ENCODE data around the gene ADCYAP1. TPM values are rescaled to one million over a fixed set of nuclear protein-coding genes. Genes with fewer than 3 reads are reported as not detected.

ADCYAP1 gene
- total and polyA plus RNA-seq, 2 experiments from 2014 or later, result not detected

GRCh38 chr18:939166-939565 is 34.5 kb downstream of the ADCYAP1 start:
- H2AFZ ChIP-seq, result no peak overlapping the region
- H3K27me3 ChIP-seq (replicated peaks; ENCODE audit: insufficient read depth), result peaks cover 10% of the 10 kb centered on the region; the same call in 1 of the 2 replicates
- H3K79me2 ChIP-seq (ENCODE audit: insufficient read depth), result no peaks in the 10 kb centered on the region
- H3K36me3 ChIP-seq (ENCODE audit: low read depth), result no peaks in the 10 kb centered on the region
- TF ChIP-seq EZH2 (IDR thresholded peaks at IDR 0.05; ENCODE audit: insufficient read depth, poor library complexity, severe bottlenecking), result no peak
- TF ChIP-seq EZH2phosphoT487 (IDR thresholded peaks at IDR 0.05; ENCODE audit: insufficient read depth, low read depth), result no peak
- DNase-seq, result no peak
- in situ Hi-C loops (cut with MboI), result no loop called here
- 23 to 25% methylated on average over 4 of the region's 4 CpGs for WGBS, 2 experiments (ENCODE audit: low coverage in 1 of 2, low lambda C conversion rate in 2 of 2, missing lambda C conversion rate in 2 of 2)
- H3K27ac ChIP-seq, result no peak overlapping the region
- no peaks in the 10 kb centered on the region for H4K20me1 ChIP-seq (ENCODE audit: insufficient read depth)
- H3K9me2 ChIP-seq (ENCODE audit: insufficient read depth), result no peaks in the 10 kb centered on the region
- no peak overlapping the region for H3K4me2 ChIP-seq (ENCODE audit: unreplicated experiment)
- no peak overlapping the region for H3K4me3 ChIP-seq
- H3K9me3 ChIP-seq (ENCODE audit: low read depth), result no peaks in the 10 kb centered on the region
- H3K9ac ChIP-seq, result no peak overlapping the region
- no peaks in the 10 kb centered on the region for H3K4me1 ChIP-seq (ENCODE audit: insufficient read depth)
- H3F3A ChIP-seq (ENCODE audit: insufficient read depth), result no peaks in the 10 kb centered on the region

DNA sequence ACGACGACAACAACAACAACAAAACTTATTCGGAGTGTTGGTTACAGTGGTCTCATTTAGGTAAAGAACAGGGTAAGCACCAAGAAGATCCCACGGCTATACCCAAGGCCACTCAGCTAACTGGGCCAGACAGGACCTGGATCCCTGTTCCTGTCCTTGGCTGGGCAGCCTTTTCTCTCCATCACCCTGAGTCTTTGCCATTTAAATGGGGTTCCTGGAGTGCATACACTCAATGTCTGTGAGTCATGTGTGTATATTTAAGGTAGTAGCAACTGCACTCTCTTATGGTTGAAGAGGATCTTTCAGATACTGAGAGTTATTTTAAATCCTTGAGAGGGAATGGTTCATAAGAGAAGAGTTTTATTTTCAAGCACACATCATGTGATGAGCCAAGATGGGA is 35.3 kb downstream of the ADCYAP1 start:
- H3K4me2 ChIP-seq (ENCODE audit: unreplicated experiment), result no peak overlapping the region
- H3K79me2 ChIP-seq (ENCODE audit: insufficient read depth), result no peaks in the 10 kb centered on the region

DNA sequence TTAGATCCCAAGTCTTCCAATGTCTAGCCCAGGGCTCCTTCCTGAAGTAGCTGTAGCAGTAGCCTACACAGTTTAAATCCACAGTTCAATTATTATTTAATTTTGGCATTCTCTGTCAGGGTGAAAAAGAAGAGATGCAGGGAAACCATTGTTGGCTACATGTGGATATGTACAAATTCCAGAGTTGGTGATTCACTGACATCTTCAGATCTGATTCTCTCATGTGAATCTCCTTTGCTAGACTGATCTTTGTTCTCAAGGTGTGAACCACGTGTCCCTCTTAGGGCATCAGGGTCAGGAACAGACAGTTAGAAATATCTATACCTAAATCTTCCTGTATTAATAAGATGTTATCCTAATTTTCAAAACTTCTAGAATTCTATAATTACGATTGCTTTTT is 36.7 kb downstream of the ADCYAP1 start:
- Histone ChIP-seq H3K9me2 (ENCODE audit: insufficient read depth) (no peaks in the 10 kb centered on the region), H3K79me2 (ENCODE audit: insufficient read depth) (no peaks in the 10 kb centered on the region), H3F3A (ENCODE audit: insufficient read depth) (no peaks in the 10 kb centered on the region), H3K4me2 (ENCODE audit: unreplicated experiment) (no peak overlapping the region), H2AFZ (no peak overlapping the region), H4K20me1 (ENCODE audit: insufficient read depth) (no peaks in the 10 kb centered on the region), H3K4me3 (no peak overlapping the region), H3K4me1 (ENCODE audit: insufficient read depth) (no peaks in the 10 kb centered on the region), H3K9me3 (ENCODE audit: low read depth) (no peaks in the 10 kb centered on the region), H3K27me3 (replicated peaks; ENCODE audit: insufficient read depth) (peaks cover 10% of the 10 kb centered on the region; the same call in 1 of the 2 replicates), H3K36me3 (ENCODE audit: low read depth) (no peaks in the 10 kb centered on the region), H3K27ac (no peak overlapping the region), H3K9ac (no peak overlapping the region)
- DNase-seq, result no peak
- in situ Hi-C loops (cut with MboI), result no loop called here
- WGBS, 2 experiments (ENCODE audit: low coverage in 1 of 2, low lambda C conversion rate in 2 of 2, missing lambda C conversion rate in 2 of 2), result 35 to 36% methylated on average over 2 of the region's 2 CpGs
- TF ChIP-seq EZH2 (IDR thresholded peaks at IDR 0.05; ENCODE audit: insufficient read depth, poor library complexity, severe bottlenecking) (no peak), EZH2phosphoT487 (IDR thresholded peaks at IDR 0.05; ENCODE audit: insufficient read depth, low read depth) (no peak)

More for the DNA sequence above, 35.3 kb downstream of the ADCYAP1 start:
- in situ Hi-C loops (cut with MboI), result no loop called here
- Histone ChIP-seq H3K27me3 (replicated peaks; ENCODE audit: insufficient read depth) (peaks cover 10% of the 10 kb centered on the region; the same call in 1 of the 2 replicates), H3K4me3 (no peak overlapping the region), H3K9me3 (ENCODE audit: low read depth) (no peaks in the 10 kb centered on the region), H3K4me1 (ENCODE audit: insufficient read depth) (no peaks in the 10 kb centered on the region), H2AFZ (no peak overlapping the region), H3K9me2 (ENCODE audit: insufficient read depth) (no peaks in the 10 kb centered on the region), H4K20me1 (ENCODE audit: insufficient read depth) (no peaks in the 10 kb centered on the region), H3K9ac (no peak overlapping the region), H3K27ac (no peak overlapping the region), H3F3A (ENCODE audit: insufficient read depth) (no peaks in the 10 kb centered on the region), H3K36me3 (ENCODE audit: low read depth) (no peaks in the 10 kb centered on the region)
- DNase-seq, result no peak
- WGBS, 2 experiments (ENCODE audit: low coverage in 1 of 2, low lambda C conversion rate in 2 of 2, missing lambda C conversion rate in 2 of 2), result 46 to 56% methylated on average over 4 of the region's 4 CpGs
- TF ChIP-seq EZH2phosphoT487 (IDR thresholded peaks at IDR 0.05; ENCODE audit: insufficient read depth, low read depth) (no peak), EZH2 (IDR thresholded peaks at IDR 0.05; ENCODE audit: insufficient read depth, poor library complexity, severe bottlenecking) (no peak)

DNA sequence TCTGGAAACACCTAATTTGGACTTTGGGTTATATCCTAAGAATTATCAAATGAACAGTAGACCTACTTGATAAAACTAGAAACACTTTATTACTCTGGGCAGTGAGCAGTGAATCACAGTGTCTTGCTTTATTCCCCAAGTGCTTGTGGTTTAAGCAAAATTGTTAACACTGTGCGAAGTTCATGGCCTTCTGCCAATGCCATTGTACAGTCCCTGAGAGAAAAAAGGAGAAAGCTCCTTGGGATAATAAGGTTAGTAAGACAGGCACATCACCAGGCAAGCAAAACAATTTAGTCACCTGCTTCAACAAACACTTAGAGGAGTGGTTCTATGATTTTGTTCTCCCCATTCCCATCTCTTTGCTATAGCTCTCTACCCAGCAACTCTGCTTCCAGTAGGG is 39.8 kb downstream of the ADCYAP1 start:
- H3K9me2 ChIP-seq (ENCODE audit: insufficient read depth), result no peaks in the 10 kb centered on the region
- DNase-seq, result peak; percentile 60
- no peaks in the 10 kb centered on the region for H3K36me3 ChIP-seq (ENCODE audit: low read depth)
- TF ChIP-seq EZH2 (IDR thresholded peaks at IDR 0.05; ENCODE audit: insufficient read depth, poor library complexity, severe bottlenecking) (no peak), EZH2phosphoT487 (IDR thresholded peaks at IDR 0.05; ENCODE audit: insufficient read depth, low read depth) (no peak)
- no peaks in the 10 kb centered on the region for H3K4me1 ChIP-seq (ENCODE audit: insufficient read depth)
- H3K4me3 ChIP-seq, result no peak overlapping the region
- WGBS, 2 experiments (ENCODE audit: low coverage in 1 of 2, low lambda C conversion rate in 2 of 2, missing lambda C conversion rate in 2 of 2), result 0 to 3% methylated on average over 1 of the region's 1 CpG
- no peak overlapping the region for H3K27ac ChIP-seq
- H4K20me1 ChIP-seq (ENCODE audit: insufficient read depth), result no peaks in the 10 kb centered on the region
- in situ Hi-C loops (cut with MboI), result no loop called here
- H3K79me2 ChIP-seq (ENCODE audit: insufficient read depth), result no peaks in the 10 kb centered on the region
- H3K27me3 ChIP-seq (replicated peaks; ENCODE audit: insufficient read depth), result peaks cover 10% of the 10 kb centered on the region; the same call in 1 of the 2 replicates
- no peak overlapping the region for H2AFZ ChIP-seq
- no peaks in the 10 kb centered on the region for H3K9me3 ChIP-seq (ENCODE audit: low read depth)
- no peaks in the 10 kb centered on the region for H3F3A ChIP-seq (ENCODE audit: insufficient read depth)
- H3K9ac ChIP-seq, result no peak overlapping the region
- no peak overlapping the region for H3K4me2 ChIP-seq (ENCODE audit: unreplicated experiment)
